HEK293 (cell line): ENCODE data around the gene LASP1.

ENCODE experiments used
- CTCF ChIA-PET: fragments of 350-600 bp; formaldehyde crosslinking; extraction: SDS; loops from one replicate; lab custom pipeline; 2021; ENCODE audit warnings: antibody characterized with exemption; lab: Yijun Ruan, JAX
- POLR2A ChIA-PET: fragments of 300-600 bp; formaldehyde crosslinking; extraction: SDS; loops from one replicate; lab custom pipeline; 2020; ENCODE audit warnings: antibody characterized with exemption, inconsistent platforms; lab: Yijun Ruan, JAX
- H3K27ac ChIP-seq: fragments of 200-500 bp; sonication (Bioruptor generic); 2 replicates; pipeline ENCODE4 v1.5.1; 2014; ENCODE audit warnings: low read depth, low read length, control low read depth, inconsistent platforms; ENCODE audit errors: extremely low read depth
- H3K36me3 ChIP-seq, 2 experiments: fragments of 200-500 bp in 1 of 2; sonication (Bioruptor generic) in 1 of 2; 1 replicate in 1 of 2; 2 replicates in 1 of 2; pipeline ENCODE4 v1.5.1; 2014 to 2017; ENCODE audit warnings: inconsistent platforms in 2 of 2, low read length in 2 of 2; ENCODE audit not compliant: control insufficient read depth in 2 of 2, insufficient read depth in 1 of 2
- H3K4me1 ChIP-seq: fragments of 200-500 bp; sonication (Bioruptor generic); 2 replicates; pipeline ENCODE4 v1.5.1; 2014; ENCODE audit warnings: mild to moderate bottlenecking, low read length, inconsistent platforms; ENCODE audit not compliant: control insufficient read depth, insufficient read depth
- H3K4me3 ChIP-seq: 2 replicates; pipeline ENCODE4 v1.5.1; 2011; ENCODE audit warnings: low read depth, mild to moderate bottlenecking, control low read depth, low read length, moderate library complexity
- H3K9me3 ChIP-seq: fragments of 200-500 bp; sonication (Bioruptor generic); 2 replicates; pipeline ENCODE4 v1.5.1; 2014; ENCODE audit warnings: low read depth, low read length, inconsistent platforms; ENCODE audit not compliant: control insufficient read depth, insufficient read depth
- BCL11A ChIP-seq: fragments of 450-650 bp; formaldehyde crosslinking; IDR thresholded peaks from 2 replicates; pipeline ENCODE4 v1.5.1; 2016; ENCODE audit warnings: low read depth, missing biosample characterization, missing genetic modification characterization
- EGR2 ChIP-seq: fragments of 450-650 bp; formaldehyde crosslinking; IDR thresholded peaks from 2 replicates; pipeline ENCODE4 v1.5.1; 2016; ENCODE audit warnings: low read depth, missing biosample characterization, missing genetic modification characterization
- GFI1B ChIP-seq: fragments of 450-650 bp; formaldehyde crosslinking; IDR thresholded peaks from 2 replicates; pipeline ENCODE4 v1.5.1; 2016; ENCODE audit warnings: missing biosample characterization, missing genetic modification characterization
- KLF10 ChIP-seq: fragments of 450-650 bp; IDR thresholded peaks from 2 replicates; pipeline ENCODE4 v1.5.1; 2018; ENCODE audit warnings: missing biosample characterization, mild to moderate bottlenecking, missing genetic modification characterization
- MEIS1 ChIP-seq: sonication (generic); formaldehyde crosslinking; IDR thresholded peaks from 2 replicates; pipeline ENCODE4 v1.8.1; 2022; ENCODE audit warnings: missing genetic modification reagents, mild to moderate bottlenecking, borderline replicate concordance
- PRDM4 ChIP-seq: fragments of 450-650 bp; formaldehyde crosslinking; IDR thresholded peaks from 2 replicates; pipeline ENCODE4 v1.5.1; 2017; ENCODE audit warnings: missing biosample characterization, missing genetic modification characterization
- RBAK ChIP-seq: fragments of 450-650 bp; formaldehyde crosslinking; IDR thresholded peaks from 2 replicates; pipeline ENCODE4 v1.5.1; 2016; ENCODE audit warnings: missing biosample characterization, missing genetic modification characterization
- TRIM28 ChIP-seq: IDR thresholded peaks from 2 replicates; pipeline ENCODE4 v1.6.1; 2011; ENCODE audit warnings: low read length, control low read depth, borderline replicate concordance
- ZBTB6 ChIP-seq: fragments of 450-650 bp; formaldehyde crosslinking; IDR thresholded peaks from 2 replicates; pipeline ENCODE4 v1.5.1; 2017; ENCODE audit warnings: missing biosample characterization, missing genetic modification characterization
- ZFP69B ChIP-seq: fragments of 450-650 bp; formaldehyde crosslinking; IDR thresholded peaks from 2 replicates; pipeline ENCODE4 v1.5.1; 2016; ENCODE audit warnings: missing biosample characterization, missing genetic modification characterization
- ZNF146 ChIP-seq: fragments of 450-650 bp; formaldehyde crosslinking; IDR thresholded peaks from 2 replicates; pipeline ENCODE4 v1.5.1; 2016; ENCODE audit warnings: missing biosample characterization, missing genetic modification characterization
- ZNF214 ChIP-seq: fragments of 450-650 bp; formaldehyde crosslinking; IDR thresholded peaks from 2 replicates; pipeline ENCODE4 v1.5.1; 2017; ENCODE audit warnings: missing biosample characterization, mild to moderate bottlenecking, missing genetic modification characterization, borderline replicate concordance
- ZNF266 ChIP-seq: fragments of 450-650 bp; formaldehyde crosslinking; IDR thresholded peaks from 2 replicates; pipeline ENCODE4 v1.5.1; 2016; ENCODE audit warnings: missing biosample characterization, missing genetic modification characterization, low read depth
- ZNF311 ChIP-seq: fragments of 450-650 bp; formaldehyde crosslinking; IDR thresholded peaks from 2 replicates; pipeline ENCODE4 v1.5.1; 2017; ENCODE audit warnings: missing biosample characterization, missing genetic modification characterization, borderline replicate concordance
- ZNF473 ChIP-seq: fragments of 450-650 bp; formaldehyde crosslinking; IDR thresholded peaks from 2 replicates; pipeline ENCODE4 v1.5.1; 2017; ENCODE audit warnings: missing biosample characterization, missing genetic modification characterization
- ZNF555 ChIP-seq: fragments of 450-650 bp; formaldehyde crosslinking; conservative IDR thresholded peaks from 2 replicates; pipeline ENCODE4 v1.5.1; 2017; ENCODE audit warnings: missing biosample characterization, mild to moderate bottlenecking, missing genetic modification characterization, inconsistent platforms
- ZNF558 ChIP-seq: fragments of 450-650 bp; formaldehyde crosslinking; IDR thresholded peaks from 2 replicates; pipeline ENCODE4 v1.5.1; 2016; ENCODE audit warnings: missing biosample characterization, missing genetic modification characterization
- ZNF561 ChIP-seq: fragments of 450-650 bp; IDR thresholded peaks from 2 replicates; pipeline ENCODE4 v1.5.1; 2018; ENCODE audit warnings: missing biosample characterization, missing genetic modification characterization, borderline replicate concordance
- ZNF596 ChIP-seq: fragments of 450-650 bp; IDR thresholded peaks from 2 replicates; pipeline ENCODE4 v1.5.0; 2018; ENCODE audit warnings: missing biosample characterization, mild to moderate bottlenecking, missing genetic modification characterization, moderate library complexity
- ZNF621 ChIP-seq: fragments of 450-650 bp; formaldehyde crosslinking; IDR thresholded peaks from 2 replicates; pipeline ENCODE4 v1.5.1; 2017; ENCODE audit warnings: missing biosample characterization, missing genetic modification characterization
- ZNF629 ChIP-seq: fragments of 450-650 bp; formaldehyde crosslinking; IDR thresholded peaks from 2 replicates; pipeline ENCODE4 v1.5.1; 2017; ENCODE audit warnings: missing biosample characterization, missing genetic modification characterization
- ZNF664 ChIP-seq: fragments of 450-650 bp; formaldehyde crosslinking; IDR thresholded peaks from 2 replicates; pipeline ENCODE4 v1.5.1; 2016; ENCODE audit warnings: missing biosample characterization, missing genetic modification characterization
- ZNF747 ChIP-seq: fragments of 450-650 bp; formaldehyde crosslinking; IDR thresholded peaks from 2 replicates; pipeline ENCODE4 v1.5.1; 2016; ENCODE audit warnings: missing biosample characterization, missing genetic modification characterization
- ZNF777 ChIP-seq: fragments of 450-650 bp; formaldehyde crosslinking; IDR thresholded peaks from 2 replicates; pipeline ENCODE4 v1.5.1; 2017; ENCODE audit warnings: missing biosample characterization, missing genetic modification characterization, borderline replicate concordance
- ZSCAN30 ChIP-seq: fragments of 450-650 bp; IDR thresholded peaks from 2 replicates; pipeline ENCODE4 v1.5.1; 2018; ENCODE audit warnings: missing biosample characterization, mild to moderate bottlenecking, missing genetic modification characterization, moderate library complexity
- ZXDB ChIP-seq: fragments of 450-650 bp; formaldehyde crosslinking; IDR thresholded peaks from 2 replicates; pipeline ENCODE4 v1.5.1; 2016; ENCODE audit warnings: missing biosample characterization, missing genetic modification characterization

LASP1 gene

GRCh38 chr17:38824899-38825761 lies 44.7 kb upstream of the LASP1 start, which contains the start of gene CWC25 (continued):
- TF ChIP-seq PRDM4 (tag by site-specific recombination) = peak; percentile 58
- no peak for TF ChIP-seq ZNF561 (tag by site-specific recombination)
- TF ChIP-seq KLF10 (tag by site-specific recombination) = peak; percentile 80
- TF ChIP-seq MEIS1 (CRISPR knock-in tag) = no peak
- TF ChIP-seq ZNF473 = no peak
- TF ChIP-seq GFI1B (tag by site-specific recombination) = 0 out of 2 replicates have a peak, but pooled peaks have one; percentile 35
- TF ChIP-seq EGR2 (tag by site-specific recombination) = no peak; the same call in none of the 2 replicates
- peak; percentile 56; the same call in 1 of the 2 replicates for TF ChIP-seq ZNF558 (tag by site-specific recombination)
- TF ChIP-seq BCL11A (tag by site-specific recombination) = 0 out of 2 replicates have a peak, but pooled peaks have one; percentile 25
- no peak; the same call in 1 of the 2 replicates for TF ChIP-seq TRIM28
- TF ChIP-seq ZNF555 = no peak
- TF ChIP-seq ZNF146 = peak; percentile 26
- no peak for TF ChIP-seq ZNF747 (tag by site-specific recombination)
- TF ChIP-seq ZXDB (tag by site-specific recombination) = peak; percentile 90
- TF ChIP-seq ZNF266 (tag by site-specific recombination) = no peak

GRCh38 chr17:38825762-38826247 lies 44.1 kb upstream of the LASP1 start:
- CTCF ChIA-PET = interaction anchor here (0.7 to 0.9 kb wide), 2 partner anchors 47 to 327 kb away, joined by 3 to 4 read pairs; no protein-coding TSS in a partner anchor

More at GRCh38 chr17:38825762-38826247, 44.1 kb upstream of the LASP1 start:
- Histone ChIP-seq H3K27ac (peak overlapping the region; percentile 94), H3K9me3 (no peaks in the 10 kb centered on the region), H3K4me3 (peak overlapping the region; percentile 80), H3K4me1 (no peaks in the 10 kb centered on the region), H3K36me3 (peaks cover 7 to 10% of the 10 kb centered on the region in 2 experiments)
- POLR2A ChIA-PET = interaction anchor here (1.0 to 1.9 kb wide), 6 partner anchors 9 to 328 kb away, joined by 4 to 12 read pairs (median 10); partner anchors contain the start of genes LASP1 and RPL23
- TF ChIP-seq ZNF629 (tag by site-specific recombination) (no peak), RBAK (tag by site-specific recombination) (no peak), ZSCAN30 (no peak), ZNF777 (no peak), ZNF311 (tag by site-specific recombination) (no peak), ZBTB6 (tag by site-specific recombination) (no peak), KLF10 (tag by site-specific recombination) (no peak), ZXDB (tag by site-specific recombination) (no peak), MEIS1 (CRISPR knock-in tag) (no peak), ZNF214 (no peak), ZNF664 (no peak), ZNF596 (no peak), ZFP69B (tag by site-specific recombination) (no peak), ZNF621 (tag by site-specific recombination) (no peak)
